GM11168 (cell line): Measurements from ENCODE around the gene PKD2L1.
"Not testable (repeated sequence)": the region's sequence is repeated elsewhere in the genome, so short reads cannot be mapped to it uniquely, and the experiment has no call there.

Experiments
- in situ Hi-C: fragments of 300-500 bp; cut with MboI; formaldehyde crosslinking; loops from one replicate; pipeline ENCODE4 v1.12.0; 2022; ENCODE audit warnings: low sequenced_read_pairs; ENCODE audit not compliant: unreplicated experiment

Gene PKD2L1

GRCh38 chr10:100291356-100291755 lies 38.7 kb downstream of the PKD2L1 start:
- in situ Hi-C loops, result no loop called here

- in situ Hi-C loops, result no loop called here
These were observed 40.4 kb downstream of the PKD2L1 start for GRCh38 chr10:100289641-100290040.

- in situ Hi-C loops, result no loop called here
These were observed 41.8 kb downstream of the PKD2L1 start for GRCh38 chr10:100288196-100288595.

- in situ Hi-C loops, result no loop called here
These were observed 42.3 kb downstream of the PKD2L1 start for GRCh38 chr10:100287756-100288155.

- in situ Hi-C loops, result no loop called here
These were observed 43.7 kb downstream of the PKD2L1 start, which contains the start of gene BLOC1S2 for GRCh38 chr10:100286051-100287033. BLOC1S2 (minus strand) TSS chr10:100286680; CDS start chr10:100286659, 21 bp downstream.

GRCh38 chr10:100285326-100285725 lies 44.7 kb downstream of the PKD2L1 start:
- in situ Hi-C loops, result not testable (repeated sequence)

- in situ Hi-C loops, result no loop called here
These were observed 47.1 kb downstream of the PKD2L1 start for GRCh38 chr10:100282907-100283306.

GRCh38 chr10:100276971-100277370 lies 53.1 kb downstream of the PKD2L1 start:
- in situ Hi-C loops, result not testable (repeated sequence)

GRCh38 chr10:100267239-100268104 lies 62.6 kb downstream of the PKD2L1 start, which contains the start of gene CWF19L1:
CWF19L1 (minus strand) TSS chr10:100267638; CDS start chr10:100267593, 45 bp downstream.
- in situ Hi-C loops, result no loop called here

- in situ Hi-C loops, result no loop called here
These were observed 64.1 kb downstream of the PKD2L1 start for GRCh38 chr10:100265821-100266485.

- in situ Hi-C loops, result no loop called here
These were observed 75.8 kb downstream of the PKD2L1 start for GRCh38 chr10:100254191-100254590.

- in situ Hi-C loops, result no loop called here
These were observed 77.0 kb downstream of the PKD2L1 start for GRCh38 chr10:100253041-100253440.

- in situ Hi-C loops, result no loop called here
These were observed 81.2 kb downstream of the PKD2L1 start for GRCh38 chr10:100248820-100249219.

- in situ Hi-C loops, result no loop called here
These were observed 84.4 kb downstream of the PKD2L1 start for GRCh38 chr10:100245484-100246220.

GRCh38 chr10:100239851-100240250 lies 90.2 kb downstream of the PKD2L1 start:
- in situ Hi-C loops, result no loop called here

GRCh38 chr10:100238429-100238828 lies 91.6 kb downstream of the PKD2L1 start:
- in situ Hi-C loops, result no loop called here
